ENCODE results near the gene BCL11B. TPM values are rescaled to one million over a fixed set of nuclear protein-coding genes. Genes with fewer than 3 reads are reported as not detected.

Gene BCL11B
- total RNA-seq, 6 donors from 2014 or later = 1.1 to 4.5 (median 2.2) TPM

DNA sequence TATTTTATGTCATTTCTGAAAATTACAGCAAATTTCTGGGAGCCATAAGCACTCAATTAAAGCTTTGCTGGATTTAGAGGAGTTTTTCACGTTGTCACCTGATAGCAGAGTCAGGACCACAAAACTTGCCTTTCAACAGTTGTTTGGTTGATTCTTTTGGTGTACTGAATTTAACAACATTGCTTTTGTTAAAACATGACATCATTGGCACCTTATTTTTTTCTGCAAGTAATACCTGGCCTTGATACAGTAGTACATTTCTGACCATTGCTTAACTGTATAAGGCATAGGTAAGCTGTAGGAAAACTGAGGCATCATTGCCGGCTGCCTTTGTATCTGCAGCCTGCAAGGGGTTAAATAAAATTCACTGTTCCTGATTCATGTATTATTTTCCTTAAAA lies 4.5 kb upstream of the BCL11B start:
- 40 to 42% methylated on average over 2 of the region's 2 CpGs for WGBS, 2 donors
- H3K27me3 ChIP-seq = peaks cover 0 to 33% (median 11%) of the 10 kb centered on the region in 4 donors

DNA sequence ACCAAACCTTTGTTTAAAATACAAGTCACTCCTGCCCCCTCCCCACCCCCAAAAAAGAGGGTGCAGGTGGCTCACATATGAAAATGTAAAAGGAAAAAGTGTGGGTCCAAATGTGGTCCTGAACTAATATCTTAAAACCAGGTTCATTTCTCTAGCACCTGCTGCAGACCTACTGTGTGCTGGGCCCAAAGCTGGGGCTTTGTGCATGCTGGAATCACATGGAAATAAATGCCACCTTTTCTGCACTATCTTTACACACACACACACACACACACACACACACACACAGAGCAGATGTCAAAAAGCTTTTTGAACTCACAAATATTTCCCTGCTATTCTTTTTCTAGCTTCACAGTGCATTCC lies 3.2 kb upstream of the BCL11B start:
- TF ChIP-seq EP300 (IDR thresholded peaks at IDR 0.05) = no peak
- no peak for TF ChIP-seq POLR2A (IDR thresholded peaks at IDR 0.05)
- TF ChIP-seq, protein P1, sequence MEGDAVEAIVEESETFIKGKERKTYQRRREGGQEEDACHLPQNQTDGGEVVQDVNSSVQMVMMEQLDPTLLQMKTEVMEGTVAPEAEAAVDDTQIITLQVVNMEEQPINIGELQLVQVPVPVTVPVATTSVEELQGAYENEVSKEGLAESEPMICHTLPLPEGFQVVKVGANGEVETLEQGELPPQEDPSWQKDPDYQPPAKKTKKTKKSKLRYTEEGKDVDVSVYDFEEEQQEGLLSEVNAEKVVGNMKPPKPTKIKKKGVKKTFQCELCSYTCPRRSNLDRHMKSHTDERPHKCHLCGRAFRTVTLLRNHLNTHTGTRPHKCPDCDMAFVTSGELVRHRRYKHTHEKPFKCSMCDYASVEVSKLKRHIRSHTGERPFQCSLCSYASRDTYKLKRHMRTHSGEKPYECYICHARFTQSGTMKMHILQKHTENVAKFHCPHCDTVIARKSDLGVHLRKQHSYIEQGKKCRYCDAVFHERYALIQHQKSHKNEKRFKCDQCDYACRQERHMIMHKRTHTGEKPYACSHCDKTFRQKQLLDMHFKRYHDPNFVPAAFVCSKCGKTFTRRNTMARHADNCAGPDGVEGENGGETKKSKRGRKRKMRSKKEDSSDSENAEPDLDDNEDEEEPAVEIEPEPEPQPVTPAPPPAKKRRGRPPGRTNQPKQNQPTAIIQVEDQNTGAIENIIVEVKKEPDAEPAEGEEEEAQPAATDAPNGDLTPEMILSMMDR (IDR thresholded peaks at IDR 0.05) = no peak
- TF ChIP-seq POLR2AphosphoS5 (IDR thresholded peaks at IDR 0.05) = no peak
- H3K4me1 ChIP-seq = peaks cover 38 to 49% (median 42%) of the 10 kb centered on the region in 4 donors
- H3K4me3 ChIP-seq = no peak overlapping the region
- no peak for DNase-seq
- H3K36me3 ChIP-seq = no peaks in the 10 kb centered on the region
- no peak for ATAC-seq (ENCODE audit: low FRiP score in 2 of 2)
- H3K9me3 ChIP-seq = no peaks in the 10 kb centered on the region
- H3K27me3 ChIP-seq = peaks cover 0 to 44% (median 20%) of the 10 kb centered on the region in 4 donors
- H3K27ac ChIP-seq = no peak overlapping the region

More for the DNA sequence above, 4.5 kb upstream of the BCL11B start:
- Histone ChIP-seq H3K4me1 (peaks cover 28 to 36% (median 30%) of the 10 kb centered on the region in 4 donors), H3K27ac (no peak overlapping the region), H3K36me3 (no peaks in the 10 kb centered on the region), H3K9me3 (no peaks in the 10 kb centered on the region), H3K4me3 (no peak overlapping the region)
- TF ChIP-seq POLR2A (IDR thresholded peaks at IDR 0.05) (no peak), POLR2AphosphoS5 (IDR thresholded peaks at IDR 0.05) (no peak), EP300 (IDR thresholded peaks at IDR 0.05) (no peak)
- TF ChIP-seq, protein P1 (IDR thresholded peaks at IDR 0.05) = no peak
- DNase-seq (no peak), ATAC-seq (ENCODE audit: low FRiP score in 2 of 2) (no peak)

GRCh38 chr14:99274346-99275221 lies 2.6 kb upstream of the BCL11B start:
- Histone ChIP-seq H3K27me3 (peaks cover 0 to 50% (median 23%) of the 10 kb centered on the region in 4 donors), H3K9me3 (no peaks in the 10 kb centered on the region), H3K36me3 (no peaks in the 10 kb centered on the region), H3K27ac (peak overlapping the region in 1 of 4 donors; percentile 56), H3K4me3 (peak overlapping the region in 3 of 4 donors; percentile 31 to 50 (median 36)), H3K4me1 (peaks cover 39 to 55% (median 45%) of the 10 kb centered on the region in 4 donors)
- WGBS, 2 donors = 1 to 6% methylated on average over 25 to 28 of the region's 69 CpGs
- ATAC-seq (ENCODE audit: low FRiP score in 2 of 2) (peak; percentile 65 to 71), DNase-seq (peak; percentile 38 to 89)
- TF ChIP-seq EP300 (IDR thresholded peaks at IDR 0.05) = no peak
- TF ChIP-seq, protein P1 (IDR thresholded peaks at IDR 0.05) = peak in 2 of 6 experiments; percentile 5 to 32

GRCh38 chr14:99273766-99274345 lies 1.9 kb upstream of the BCL11B start:
- Histone ChIP-seq H3K36me3 (no peaks in the 10 kb centered on the region), H3K9me3 (no peaks in the 10 kb centered on the region), H3K4me1 (peaks cover 39 to 57% (median 45%) of the 10 kb centered on the region in 4 donors), H3K27me3 (peaks cover 0 to 52% (median 24%) of the 10 kb centered on the region in 4 donors), H3K4me3 (peak overlapping the region in 3 of 4 donors; percentile 31 to 50 (median 36)), H3K27ac (peak overlapping the region in 1 of 4 donors; percentile 56)
- no peak for ATAC-seq (ENCODE audit: low FRiP score in 2 of 2)
- TF ChIP-seq POLR2AphosphoS5 (IDR thresholded peaks at IDR 0.05) = no peak
- TF ChIP-seq EP300 (IDR thresholded peaks at IDR 0.05) = no peak
- TF ChIP-seq POLR2A (IDR thresholded peaks at IDR 0.05) = no peak
- TF ChIP-seq, protein P1 (IDR thresholded peaks at IDR 0.05) = no peak
- 3% methylated on average over 34 of the region's 34 CpGs for WGBS, 2 donors
- DNase-seq = peak in 1 of 2 donors; percentile 82

Measured in upper lobe of left lung (tissue), 6 donors.